Measurements from ENCODE around the gene TM9SF2.
"Not testable (repeated sequence)": the region's sequence is repeated elsewhere in the genome, so short reads cannot be mapped to it uniquely, and the experiment has no call there.

Gene TM9SF2

DNA sequence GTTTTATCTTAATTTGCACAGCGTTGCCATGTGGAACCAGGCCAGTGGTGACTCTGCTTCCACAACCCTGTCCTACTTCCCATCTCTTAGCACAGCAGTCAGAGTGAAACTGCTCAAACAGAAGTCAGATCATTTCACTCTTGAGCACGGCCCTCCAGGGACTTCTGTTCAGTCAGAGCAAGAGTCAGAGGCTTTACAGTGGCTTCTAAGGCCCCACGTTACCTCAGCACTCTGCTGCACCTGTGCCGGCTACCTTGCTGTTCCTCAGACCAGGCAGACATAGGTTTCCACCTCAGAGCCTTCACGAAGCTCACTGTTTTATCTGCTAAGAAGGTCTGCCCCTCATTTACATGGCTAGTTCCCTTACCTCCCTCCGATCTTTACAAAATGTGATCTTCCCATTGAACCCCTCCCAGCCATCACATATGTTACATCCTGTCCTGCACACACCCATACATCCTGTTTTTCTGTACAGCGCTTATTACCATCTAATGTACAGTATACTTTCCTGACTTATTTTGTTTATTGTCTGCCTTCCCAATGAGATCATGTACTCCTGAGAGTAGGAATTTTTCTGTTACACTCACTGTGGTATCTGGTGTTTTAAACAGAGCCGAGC is 41.6 kb downstream of the TM9SF2 start:
- H3K4me1 Mint-ChIP-seq = peaks cover 54% of the 10 kb centered on the region
- H3K36me3 Mint-ChIP-seq = peaks cover 60% of the 10 kb centered on the region
- peak overlapping the region; percentile 43 for H3K4me3 Mint-ChIP-seq
- H3K9me3 Mint-ChIP-seq = no peaks in the 10 kb centered on the region
- ATAC-seq = peak; percentile 100
- H3K27ac Mint-ChIP-seq = peak overlapping the region; percentile 75
- H3K27me3 Mint-ChIP-seq = no peaks in the 10 kb centered on the region

DNA sequence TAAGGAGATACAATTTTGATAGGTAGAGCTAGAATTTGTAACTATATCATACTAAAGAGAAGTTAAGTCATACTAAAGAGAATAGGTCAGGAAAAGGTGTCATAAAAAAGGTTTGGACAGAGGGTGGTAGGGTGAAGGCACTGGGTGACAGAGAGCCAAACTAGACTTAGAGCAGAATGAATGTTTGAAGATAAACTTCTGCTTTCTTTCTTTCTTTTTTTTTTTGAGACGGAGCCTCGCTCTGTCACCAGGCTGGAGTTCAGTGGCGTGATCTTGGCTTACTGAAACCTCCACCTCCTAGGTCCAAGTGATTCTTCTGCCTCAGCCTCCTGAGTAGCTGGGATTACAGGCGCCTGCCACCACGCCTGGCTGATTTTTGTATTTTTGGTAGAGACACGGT is 44.1 kb downstream of the TM9SF2 start:
- Mint-ChIP-seq H3K9me3 (no peaks in the 10 kb centered on the region), H3K27ac (peak overlapping the region; percentile 86), H3K27me3 (no peaks in the 10 kb centered on the region), H3K4me1 (peaks cover 72% of the 10 kb centered on the region), H3K36me3 (peaks cover 62% of the 10 kb centered on the region), H3K4me3 (peak overlapping the region; percentile 28)
- ATAC-seq = peak; percentile 66

DNA sequence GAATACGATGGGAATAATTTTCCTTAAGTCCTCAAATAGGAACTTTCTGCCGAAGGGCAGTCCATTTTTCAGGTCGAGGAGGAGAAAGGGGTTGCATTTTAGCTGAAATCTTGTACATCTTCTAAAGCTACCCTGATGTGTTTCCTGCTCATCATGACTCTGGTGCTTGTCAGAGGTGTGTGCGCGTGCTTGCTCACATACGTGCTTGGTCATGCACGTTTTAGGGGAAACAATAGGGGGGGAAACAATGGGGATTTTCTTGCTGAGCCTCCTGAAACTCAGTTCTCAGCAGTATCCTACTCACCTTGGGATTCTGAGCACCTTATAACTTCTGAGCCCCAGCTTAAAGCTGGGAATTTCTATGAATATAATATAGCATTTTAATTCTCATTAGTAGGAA is 44.7 kb downstream of the TM9SF2 start:
- no peak for ATAC-seq
- H3K9me3 Mint-ChIP-seq = no peaks in the 10 kb centered on the region
- peaks cover 67% of the 10 kb centered on the region for H3K4me1 Mint-ChIP-seq
- peak overlapping the region; percentile 28 for H3K4me3 Mint-ChIP-seq
- H3K27me3 Mint-ChIP-seq = no peaks in the 10 kb centered on the region
- peak overlapping the region; percentile 86 for H3K27ac Mint-ChIP-seq
- peaks cover 58% of the 10 kb centered on the region for H3K36me3 Mint-ChIP-seq

GRCh38 chr13:99546878-99547277 is 45.6 kb downstream of the TM9SF2 start:
- peaks cover 69% of the 10 kb centered on the region for H3K4me1 Mint-ChIP-seq
- peaks cover 59% of the 10 kb centered on the region for H3K36me3 Mint-ChIP-seq
- H3K27ac Mint-ChIP-seq = peak overlapping the region; percentile 86
- no peaks in the 10 kb centered on the region for H3K9me3 Mint-ChIP-seq
- no peak for ATAC-seq
- no peaks in the 10 kb centered on the region for H3K27me3 Mint-ChIP-seq
- H3K4me3 Mint-ChIP-seq = no peak overlapping the region

- no peaks in the 10 kb centered on the region for H3K27me3 Mint-ChIP-seq
- peaks cover 57% of the 10 kb centered on the region for H3K36me3 Mint-ChIP-seq
- no peak overlapping the region for H3K4me3 Mint-ChIP-seq
- peak overlapping the region; percentile 71 for H3K27ac Mint-ChIP-seq
- peaks cover 55% of the 10 kb centered on the region for H3K4me1 Mint-ChIP-seq
- ATAC-seq = peak; percentile 70
- H3K9me3 Mint-ChIP-seq = no peaks in the 10 kb centered on the region
Measured at GRCh38 chr13:99548448-99548847, 47.2 kb downstream of the TM9SF2 start.

DNA sequence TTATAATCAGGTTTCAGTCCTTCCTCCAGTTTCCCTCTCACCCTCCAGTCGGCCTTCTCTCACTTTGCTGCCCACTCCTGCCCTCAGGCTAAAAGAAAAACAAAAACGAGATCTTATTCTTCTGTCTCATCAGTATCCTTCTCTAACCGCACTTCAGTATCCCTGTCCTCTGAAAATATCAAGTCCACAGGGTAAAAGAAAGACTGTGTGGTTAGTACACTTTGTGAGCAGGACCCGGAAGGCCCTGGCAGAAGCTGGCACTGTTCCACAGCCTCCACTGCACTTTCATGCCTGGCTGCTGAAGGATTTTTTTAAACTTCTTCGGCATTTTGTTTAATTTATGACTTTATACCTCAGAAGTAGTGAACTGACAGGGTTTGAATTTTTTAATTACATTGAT is 51.8 kb downstream of the TM9SF2 start:
- Mint-ChIP-seq H3K27ac (no peak overlapping the region), H3K4me1 (peaks cover 30% of the 10 kb centered on the region), H3K9me3 (no peaks in the 10 kb centered on the region), H3K4me3 (no peak overlapping the region), H3K36me3 (peaks cover 75% of the 10 kb centered on the region), H3K27me3 (no peaks in the 10 kb centered on the region)
- ATAC-seq = no peak

DNA sequence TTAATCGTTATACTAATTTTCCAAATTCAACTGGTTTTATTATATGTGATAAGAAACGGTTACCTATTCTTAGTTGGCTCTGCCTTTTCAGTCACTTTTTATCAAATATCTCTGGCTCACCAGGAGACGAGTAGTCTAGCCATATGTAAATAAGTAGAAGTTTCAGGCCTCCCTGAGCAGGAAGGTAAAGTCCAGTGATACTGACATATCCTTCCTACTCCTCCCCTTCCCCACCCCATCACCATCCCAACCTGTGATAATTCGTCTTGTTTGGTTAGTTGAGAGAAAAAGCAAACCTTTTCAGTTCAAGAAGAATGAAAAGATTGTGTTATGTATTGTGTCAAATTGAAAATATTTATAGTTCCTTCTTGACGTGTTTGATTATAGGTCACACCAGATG is 53.9 kb downstream of the TM9SF2 start:
- no peaks in the 10 kb centered on the region for H3K27me3 Mint-ChIP-seq
- no peaks in the 10 kb centered on the region for H3K9me3 Mint-ChIP-seq
- H3K4me3 Mint-ChIP-seq = no peak overlapping the region
- H3K27ac Mint-ChIP-seq = no peak overlapping the region
- ATAC-seq = no peak
- H3K4me1 Mint-ChIP-seq = peaks cover 13% of the 10 kb centered on the region
- H3K36me3 Mint-ChIP-seq = peaks cover 82% of the 10 kb centered on the region

DNA sequence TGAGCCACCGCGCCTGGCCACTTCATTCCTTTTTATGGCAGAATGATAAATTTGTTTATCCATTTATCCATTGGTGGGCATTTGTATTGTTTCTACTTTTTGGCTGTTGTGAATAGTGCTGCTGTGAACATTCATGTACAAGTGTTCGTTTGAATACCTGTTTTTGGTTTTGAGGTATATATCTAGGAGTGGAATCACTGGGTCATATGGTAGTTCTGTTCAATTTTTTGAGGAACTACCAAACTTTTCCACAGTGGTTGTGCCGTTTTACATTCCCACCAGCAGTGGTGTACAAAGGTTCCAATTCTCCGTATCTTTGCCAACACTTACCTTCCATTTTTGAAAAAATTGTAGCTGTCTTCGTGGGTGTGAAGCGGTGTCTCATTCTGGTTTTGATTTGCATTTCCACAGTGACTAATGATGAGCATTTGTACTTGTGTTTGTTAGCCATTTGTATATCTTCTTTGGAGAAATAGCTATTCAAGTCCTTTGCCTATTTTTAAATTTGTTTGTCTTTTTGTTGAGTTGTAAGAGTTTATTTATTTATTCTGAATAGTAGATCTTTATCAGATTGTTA is 55.7 kb downstream of the TM9SF2 start:
- Mint-ChIP-seq H3K27ac (no peak overlapping the region), H3K36me3 (peaks cover 70% of the 10 kb centered on the region), H3K27me3 (no peaks in the 10 kb centered on the region), H3K4me1 (peaks cover 4% of the 10 kb centered on the region), H3K4me3 (no peak overlapping the region), H3K9me3 (no peaks in the 10 kb centered on the region)
- no peak for ATAC-seq

- Mint-ChIP-seq H3K4me1 (peaks cover 4% of the 10 kb centered on the region), H3K27me3 (no peaks in the 10 kb centered on the region), H3K27ac (no peak overlapping the region), H3K36me3 (peaks cover 69% of the 10 kb centered on the region), H3K4me3 (no peak overlapping the region), H3K9me3 (no peaks in the 10 kb centered on the region)
- ATAC-seq = no peak
Measured at GRCh38 chr13:99558570-99559180, 57.4 kb downstream of the TM9SF2 start.

DNA sequence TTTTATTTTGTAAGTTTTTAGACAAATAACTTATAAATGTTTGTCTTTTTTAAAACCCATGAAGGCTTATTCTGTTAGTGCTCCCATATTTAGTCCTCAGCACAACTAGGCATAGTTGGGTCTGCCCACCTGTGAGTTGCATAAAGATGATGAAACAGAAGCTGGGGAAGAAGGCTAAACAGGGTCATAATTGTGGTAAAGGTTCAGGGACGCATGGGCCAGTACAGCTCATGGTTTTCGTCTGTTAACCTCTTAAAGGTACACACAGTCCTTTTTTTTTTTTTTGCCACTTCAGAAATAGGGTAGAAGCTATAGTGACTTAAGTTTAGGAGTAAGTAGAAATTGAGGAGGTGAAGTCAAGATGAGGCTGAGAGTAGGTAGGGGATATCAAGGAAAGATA is 58.3 kb downstream of the TM9SF2 start:
- no peaks in the 10 kb centered on the region for H3K9me3 Mint-ChIP-seq
- peaks cover 66% of the 10 kb centered on the region for H3K36me3 Mint-ChIP-seq

GRCh38 chr13:99563404-99563803 is 62.1 kb downstream of the TM9SF2 start:
- peaks cover under 1% of the 10 kb centered on the region for H3K9me3 Mint-ChIP-seq
- no peak for ATAC-seq
- H3K4me3 Mint-ChIP-seq = no peak overlapping the region
- H3K36me3 Mint-ChIP-seq = peaks cover 49% of the 10 kb centered on the region
- H3K4me1 Mint-ChIP-seq = peaks cover 12% of the 10 kb centered on the region
- H3K27ac Mint-ChIP-seq = no peak overlapping the region
- H3K27me3 Mint-ChIP-seq = no peaks in the 10 kb centered on the region

More for the DNA sequence above, 58.3 kb downstream of the TM9SF2 start:
- ATAC-seq = no peak
- no peak overlapping the region for H3K4me3 Mint-ChIP-seq
- no peaks in the 10 kb centered on the region for H3K27me3 Mint-ChIP-seq
- H3K4me1 Mint-ChIP-seq = peaks cover 4% of the 10 kb centered on the region
- H3K27ac Mint-ChIP-seq = no peak overlapping the region

DNA sequence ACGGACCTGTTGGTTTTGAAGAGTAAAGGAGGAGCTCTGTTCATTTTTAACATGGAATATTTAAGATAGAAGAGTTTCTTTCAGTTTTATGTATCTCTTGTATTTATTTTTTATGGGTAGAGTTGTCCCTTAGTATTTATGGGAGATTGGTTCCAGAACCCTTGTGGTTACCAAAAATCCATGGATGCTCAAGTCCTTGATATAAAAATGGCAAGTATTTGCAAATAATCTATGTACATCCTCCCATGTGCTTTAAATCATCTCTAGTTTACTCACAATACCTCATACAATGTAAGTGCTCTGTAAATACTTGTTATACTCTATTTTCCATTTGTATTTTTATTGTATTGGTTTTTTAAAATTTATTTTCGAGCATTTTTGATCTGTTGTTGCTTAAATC is 63.1 kb downstream of the TM9SF2 start:
- H3K4me1 Mint-ChIP-seq = peaks cover 12% of the 10 kb centered on the region
- H3K9me3 Mint-ChIP-seq = peaks cover 9% of the 10 kb centered on the region

DNA sequence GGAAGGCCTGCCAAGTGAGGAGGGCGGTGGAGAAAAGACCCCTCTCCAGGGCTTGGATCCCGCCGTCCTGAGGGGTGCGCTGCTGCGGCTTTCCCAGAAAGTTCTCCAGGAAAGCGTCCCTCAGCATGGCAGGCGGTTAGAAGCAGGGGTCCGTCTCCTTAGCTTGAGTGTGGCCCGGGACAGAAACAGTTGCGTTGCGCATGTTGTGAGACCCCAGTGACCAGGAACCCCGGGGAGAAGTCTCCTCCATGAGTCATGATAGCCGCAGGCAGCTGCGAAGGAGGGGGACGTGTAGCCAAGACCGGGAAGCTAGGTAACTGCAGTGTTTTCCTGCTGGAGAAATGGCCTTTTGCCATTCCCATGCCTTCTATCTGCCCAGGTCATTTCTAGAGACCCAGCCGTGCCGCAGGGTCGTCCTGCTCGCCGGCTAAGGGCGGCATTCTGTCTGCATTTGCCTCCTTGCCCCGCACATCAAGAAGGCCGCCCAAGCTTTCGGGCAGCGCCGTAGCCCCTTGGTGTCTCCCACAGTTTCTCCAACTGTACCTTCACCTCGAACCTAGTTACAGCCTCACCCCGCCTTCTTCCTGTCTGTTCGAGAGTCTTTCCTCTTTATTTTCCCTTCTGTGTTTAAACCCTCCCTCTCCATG is 64.3 kb downstream of the TM9SF2 start:
- no peaks in the 10 kb centered on the region for H3K27me3 Mint-ChIP-seq
- H3K4me3 Mint-ChIP-seq = peak overlapping the region; percentile 62
- H3K36me3 Mint-ChIP-seq = peaks cover 32% of the 10 kb centered on the region
- H3K27ac Mint-ChIP-seq = peak overlapping the region; percentile 15
- H3K4me1 Mint-ChIP-seq = peaks cover 12% of the 10 kb centered on the region
- H3K9me3 Mint-ChIP-seq = peaks cover 9% of the 10 kb centered on the region
- no peak for ATAC-seq

More for the DNA sequence above, 63.1 kb downstream of the TM9SF2 start:
- Mint-ChIP-seq H3K27me3 (no peaks in the 10 kb centered on the region), H3K27ac (no peak overlapping the region), H3K36me3 (peaks cover 41% of the 10 kb centered on the region), H3K4me3 (no peak overlapping the region)
- no peak for ATAC-seq

DNA sequence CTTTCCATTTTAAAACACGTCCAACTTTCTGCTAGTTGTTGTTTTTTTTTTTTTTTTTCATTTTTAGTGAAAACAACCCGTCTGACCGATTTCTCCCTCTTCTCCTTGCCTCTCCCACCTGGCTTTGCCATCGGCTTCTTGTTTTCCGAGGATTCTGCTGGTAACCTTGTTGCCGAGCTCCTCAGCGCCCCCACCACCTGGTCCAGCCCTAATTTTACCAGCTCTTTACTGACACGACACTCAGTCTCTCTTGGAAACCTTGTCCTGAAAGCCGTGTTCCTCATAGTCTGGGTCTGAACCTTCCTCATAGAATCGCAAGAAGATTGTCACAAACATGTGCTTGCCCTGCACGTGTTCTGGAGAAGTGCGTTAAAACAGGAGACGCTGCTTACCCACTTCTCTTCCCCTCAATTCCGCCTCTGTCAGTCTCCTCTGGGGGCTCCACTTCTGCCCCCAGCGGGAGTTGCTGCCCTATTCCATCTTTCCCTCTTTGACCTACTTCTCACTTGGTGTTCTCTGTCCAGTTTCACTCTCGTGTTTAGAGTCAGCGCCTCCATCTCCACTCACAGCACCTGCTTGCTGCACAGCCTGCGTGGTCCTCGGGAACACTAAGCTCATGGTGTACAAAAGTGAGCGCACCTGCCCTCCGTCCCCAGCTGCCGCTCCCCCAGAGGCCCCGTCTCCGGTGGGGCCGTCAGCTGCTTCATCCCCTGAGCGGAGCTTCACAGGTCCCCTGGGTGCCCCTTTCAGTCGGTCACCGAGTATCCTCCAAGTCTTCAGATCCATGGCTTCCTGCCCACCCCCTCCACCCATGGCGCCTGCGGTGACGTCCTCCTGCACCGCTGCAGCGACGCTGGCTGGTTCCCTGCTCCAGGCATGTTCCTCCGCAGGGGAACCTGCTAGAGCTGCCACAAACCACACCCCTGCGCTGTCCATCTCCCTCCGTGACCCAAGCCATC is 65.1 kb downstream of the TM9SF2 start:
- H3K27me3 Mint-ChIP-seq = no peaks in the 10 kb centered on the region
- peaks cover 32% of the 10 kb centered on the region for H3K36me3 Mint-ChIP-seq
- H3K9me3 Mint-ChIP-seq = peaks cover 9% of the 10 kb centered on the region
- peak; percentile 34 for ATAC-seq
- peaks cover 12% of the 10 kb centered on the region for H3K4me1 Mint-ChIP-seq
- H3K4me3 Mint-ChIP-seq = peak overlapping the region; percentile 62
- peak overlapping the region; percentile 15 for H3K27ac Mint-ChIP-seq

- Mint-ChIP-seq H3K4me1 (peaks cover 12% of the 10 kb centered on the region), H3K36me3 (peaks cover 21% of the 10 kb centered on the region)
- H3K27me3 Mint-ChIP-seq, H3K27ac Mint-ChIP-seq, H3K9me3 Mint-ChIP-seq, H3K4me3 Mint-ChIP-seq, ATAC-seq: not testable (repeated sequence)
Measured at GRCh38 chr13:99568901-99569300, 67.6 kb downstream of the TM9SF2 start.
